HEK293 (cell line): ENCODE data around the gene HOXB1.

ENCODE experiments used
- CTCF ChIA-PET: fragments of 350-600 bp; formaldehyde crosslinking; extraction: SDS; loops from one replicate; lab custom pipeline; 2021; ENCODE audit warnings: antibody characterized with exemption; lab: Yijun Ruan, JAX
- POLR2A ChIA-PET: fragments of 300-600 bp; formaldehyde crosslinking; extraction: SDS; loops from one replicate; lab custom pipeline; 2020; ENCODE audit warnings: antibody characterized with exemption, inconsistent platforms; lab: Yijun Ruan, JAX
- H3K27ac ChIP-seq: fragments of 200-500 bp; sonication (Bioruptor generic); 2 replicates; pipeline ENCODE4 v1.5.1; 2014; ENCODE audit warnings: low read depth, low read length, control low read depth, inconsistent platforms; ENCODE audit errors: extremely low read depth
- H3K36me3 ChIP-seq, 2 experiments: fragments of 200-500 bp in 1 of 2; sonication (Bioruptor generic) in 1 of 2; 1 replicate in 1 of 2; 2 replicates in 1 of 2; pipeline ENCODE4 v1.5.1; 2014 to 2017; ENCODE audit warnings: inconsistent platforms in 2 of 2, low read length in 2 of 2; ENCODE audit not compliant: control insufficient read depth in 2 of 2, insufficient read depth in 1 of 2
- H3K4me1 ChIP-seq: fragments of 200-500 bp; sonication (Bioruptor generic); 2 replicates; pipeline ENCODE4 v1.5.1; 2014; ENCODE audit warnings: mild to moderate bottlenecking, low read length, inconsistent platforms; ENCODE audit not compliant: control insufficient read depth, insufficient read depth
- H3K4me3 ChIP-seq: 2 replicates; pipeline ENCODE4 v1.5.1; 2011; ENCODE audit warnings: low read depth, mild to moderate bottlenecking, control low read depth, low read length, moderate library complexity
- H3K9me3 ChIP-seq: fragments of 200-500 bp; sonication (Bioruptor generic); 2 replicates; pipeline ENCODE4 v1.5.1; 2014; ENCODE audit warnings: low read depth, low read length, inconsistent platforms; ENCODE audit not compliant: control insufficient read depth, insufficient read depth
- EGR2 ChIP-seq: fragments of 450-650 bp; formaldehyde crosslinking; IDR thresholded peaks from 2 replicates; pipeline ENCODE4 v1.5.1; 2016; ENCODE audit warnings: low read depth, missing biosample characterization, missing genetic modification characterization
- GLIS2 ChIP-seq: fragments of 450-650 bp; formaldehyde crosslinking; IDR thresholded peaks from 2 replicates; pipeline ENCODE4 v1.5.1; 2016; ENCODE audit warnings: missing biosample characterization, missing genetic modification characterization
- HOXC10 ChIP-seq: sonication (generic); formaldehyde crosslinking; IDR thresholded peaks from 2 replicates; pipeline ENCODE4 v1.8.1; 2023; ENCODE audit warnings: mild to moderate bottlenecking, missing genetic modification reagents
- IKZF3 ChIP-seq: fragments of 450-650 bp; IDR thresholded peaks from 2 replicates; pipeline ENCODE4 v1.5.0; 2018; ENCODE audit warnings: missing biosample characterization, mild to moderate bottlenecking, missing genetic modification characterization, moderate library complexity
- KLF7 ChIP-seq: fragments of 450-650 bp; formaldehyde crosslinking; IDR thresholded peaks from 2 replicates; pipeline ENCODE4 v1.5.1; 2016; ENCODE audit warnings: missing biosample characterization, missing genetic modification characterization, borderline replicate concordance
- MYNN ChIP-seq: fragments of 450-650 bp; formaldehyde crosslinking; IDR thresholded peaks from 2 replicates; pipeline ENCODE4 v1.5.1; 2016; ENCODE audit warnings: missing biosample characterization, missing genetic modification characterization, borderline replicate concordance
- SP2 ChIP-seq: fragments of 450-650 bp; formaldehyde crosslinking; IDR thresholded peaks from 2 replicates; pipeline ENCODE4 v1.5.1; 2016; ENCODE audit warnings: missing biosample characterization, missing genetic modification characterization
- WT1 ChIP-seq: fragments of 450-650 bp; formaldehyde crosslinking; IDR thresholded peaks from 2 replicates; pipeline ENCODE4 v1.5.1; 2016; ENCODE audit warnings: missing biosample characterization, missing genetic modification characterization
- ZBTB17 ChIP-seq: fragments of 450-650 bp; formaldehyde crosslinking; IDR thresholded peaks from 2 replicates; pipeline ENCODE4 v1.5.1; 2016; ENCODE audit warnings: missing biosample characterization, missing genetic modification characterization
- ZBTB48 ChIP-seq: fragments of 450-650 bp; formaldehyde crosslinking; IDR thresholded peaks from 2 replicates; pipeline ENCODE4 v1.5.1; 2016; ENCODE audit warnings: missing biosample characterization, missing genetic modification characterization
- ZBTB8A ChIP-seq: fragments of 450-650 bp; formaldehyde crosslinking; IDR thresholded peaks from 2 replicates; pipeline ENCODE4 v1.5.1; 2016; ENCODE audit warnings: missing biosample characterization, missing genetic modification characterization
- ZNF19 ChIP-seq: fragments of 450-650 bp; formaldehyde crosslinking; IDR thresholded peaks from 2 replicates; pipeline ENCODE4; 2016; ENCODE audit warnings: missing biosample characterization, missing genetic modification characterization, low read depth
- ZNF248 ChIP-seq: fragments of 450-650 bp; formaldehyde crosslinking; IDR thresholded peaks from 2 replicates; pipeline ENCODE4 v1.5.1; 2017; ENCODE audit warnings: missing biosample characterization, missing genetic modification characterization
- ZNF302 ChIP-seq: fragments of 450-650 bp; formaldehyde crosslinking; IDR thresholded peaks from 2 replicates; pipeline ENCODE4 v1.5.1; 2016; ENCODE audit warnings: missing biosample characterization, missing genetic modification characterization, low read depth
- ZNF404 ChIP-seq: fragments of 450-650 bp; formaldehyde crosslinking; IDR thresholded peaks from 2 replicates; pipeline ENCODE4 v1.5.1; 2017; ENCODE audit warnings: missing biosample characterization, missing genetic modification characterization
- ZNF423 ChIP-seq: fragments of 450-650 bp; formaldehyde crosslinking; IDR thresholded peaks from 2 replicates; pipeline ENCODE4 v1.5.1; 2016; ENCODE audit warnings: missing biosample characterization, missing genetic modification characterization
- ZNF48 ChIP-seq: fragments of 450-650 bp; formaldehyde crosslinking; IDR thresholded peaks from 2 replicates; pipeline ENCODE4 v1.5.1; 2016; ENCODE audit warnings: missing biosample characterization, missing genetic modification characterization
- ZNF529 ChIP-seq: fragments of 450-650 bp; formaldehyde crosslinking; IDR thresholded peaks from 2 replicates; pipeline ENCODE4 v1.5.1; 2017; ENCODE audit warnings: missing genetic modification characterization, missing biosample characterization; ENCODE audit not compliant: insufficient replicate concordance
- ZNF555 ChIP-seq: fragments of 450-650 bp; formaldehyde crosslinking; conservative IDR thresholded peaks from 2 replicates; pipeline ENCODE4 v1.5.1; 2017; ENCODE audit warnings: missing biosample characterization, mild to moderate bottlenecking, missing genetic modification characterization, inconsistent platforms
- ZNF558 ChIP-seq: fragments of 450-650 bp; formaldehyde crosslinking; IDR thresholded peaks from 2 replicates; pipeline ENCODE4 v1.5.1; 2016; ENCODE audit warnings: missing biosample characterization, missing genetic modification characterization
- ZNF600 ChIP-seq: fragments of 450-650 bp; formaldehyde crosslinking; IDR thresholded peaks from 2 replicates; pipeline ENCODE4 v1.5.1; 2016; ENCODE audit warnings: missing biosample characterization, missing genetic modification characterization
- ZNF610 ChIP-seq: fragments of 450-650 bp; formaldehyde crosslinking; IDR thresholded peaks from 2 replicates; pipeline ENCODE4 v1.5.1; 2016; ENCODE audit warnings: missing biosample characterization, missing genetic modification characterization, borderline replicate concordance
- ZNF626 ChIP-seq: fragments of 450-650 bp; sonication (Bioruptor Pico); formaldehyde crosslinking; IDR thresholded peaks from 2 replicates; pipeline ENCODE4 v1.5.1; 2018; ENCODE audit warnings: missing biosample characterization, missing genetic modification characterization, inconsistent platforms
- ZNF629 ChIP-seq: fragments of 450-650 bp; formaldehyde crosslinking; IDR thresholded peaks from 2 replicates; pipeline ENCODE4 v1.5.1; 2017; ENCODE audit warnings: missing biosample characterization, missing genetic modification characterization
- ZNF747 ChIP-seq: fragments of 450-650 bp; formaldehyde crosslinking; IDR thresholded peaks from 2 replicates; pipeline ENCODE4 v1.5.1; 2016; ENCODE audit warnings: missing biosample characterization, missing genetic modification characterization
- ZNF768 ChIP-seq: fragments of 450-650 bp; formaldehyde crosslinking; IDR thresholded peaks from 2 replicates; pipeline ENCODE4 v1.5.1; 2018; ENCODE audit warnings: missing biosample characterization, mild to moderate bottlenecking, missing genetic modification characterization
- ZNF777 ChIP-seq: fragments of 450-650 bp; formaldehyde crosslinking; IDR thresholded peaks from 2 replicates; pipeline ENCODE4 v1.5.1; 2017; ENCODE audit warnings: missing biosample characterization, missing genetic modification characterization, borderline replicate concordance
- TF ChIP-seq, protein P1 (sequence below): fragments of 450-650 bp; formaldehyde crosslinking; IDR thresholded peaks from 2 replicates; pipeline ENCODE4 v1.5.1; 2016; ENCODE audit warnings: missing biosample characterization, missing genetic modification characterization
- TF ChIP-seq, protein P2 (sequence below): sonication (generic); formaldehyde crosslinking; IDR thresholded peaks from 2 replicates; pipeline ENCODE4 v1.8.1; 2022; ENCODE audit warnings: mild to moderate bottlenecking, moderate library complexity, missing genetic modification reagents
- TF ChIP-seq, protein P3 (sequence below): fragments of 450-650 bp; formaldehyde crosslinking; IDR thresholded peaks from 2 replicates; pipeline ENCODE4 v1.5.1; 2016; ENCODE audit warnings: missing biosample characterization, missing genetic modification characterization

The HOXB1 gene

DNA sequence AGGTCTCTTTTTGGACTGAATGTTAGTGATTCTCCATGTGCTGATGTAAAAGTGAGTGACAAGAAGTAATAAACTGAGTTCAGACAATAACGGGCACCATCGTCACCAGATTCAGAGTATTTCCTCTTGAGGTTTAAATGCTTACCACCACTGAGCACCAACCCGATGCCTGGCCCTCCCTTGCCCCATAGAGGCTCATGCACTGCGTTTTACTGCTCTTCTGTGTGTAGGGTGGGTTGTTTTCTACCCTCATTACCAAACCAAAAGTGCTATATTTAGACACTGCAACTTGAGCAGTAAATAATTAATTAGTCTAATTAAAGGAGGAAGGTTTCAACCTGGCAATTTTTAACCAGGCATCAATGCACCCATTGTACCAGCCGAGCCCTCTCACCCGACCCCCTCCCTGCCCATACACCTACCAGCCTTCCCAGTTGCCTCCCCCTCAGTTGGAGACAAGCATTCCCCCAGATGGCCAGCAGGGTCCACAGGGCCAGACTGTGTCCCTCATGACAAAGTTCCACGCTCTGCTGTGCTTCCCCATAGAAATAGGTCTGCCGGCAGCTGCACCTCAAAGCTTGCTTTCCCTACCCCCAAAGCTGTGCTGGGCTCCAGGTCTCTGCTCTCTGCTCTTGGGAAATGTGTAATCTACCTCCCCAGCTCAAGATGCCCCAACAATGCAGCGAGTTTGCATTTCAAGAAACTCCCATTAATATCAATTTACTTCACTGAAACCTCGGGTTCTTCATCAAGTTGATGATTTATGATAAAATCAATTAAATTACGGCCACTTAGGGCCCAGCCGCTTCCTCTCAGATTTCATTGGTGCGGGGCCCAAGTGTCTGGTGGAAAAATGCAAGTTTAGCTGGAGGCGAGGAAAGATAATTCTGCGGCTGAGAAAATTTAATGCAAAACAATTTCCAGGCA, 31.3 kb upstream of the HOXB1 start (continued):
- 0 out of 2 replicates have a peak, but pooled peaks have one; percentile 47 for TF ChIP-seq ZNF558 (tag by site-specific recombination)

DNA sequence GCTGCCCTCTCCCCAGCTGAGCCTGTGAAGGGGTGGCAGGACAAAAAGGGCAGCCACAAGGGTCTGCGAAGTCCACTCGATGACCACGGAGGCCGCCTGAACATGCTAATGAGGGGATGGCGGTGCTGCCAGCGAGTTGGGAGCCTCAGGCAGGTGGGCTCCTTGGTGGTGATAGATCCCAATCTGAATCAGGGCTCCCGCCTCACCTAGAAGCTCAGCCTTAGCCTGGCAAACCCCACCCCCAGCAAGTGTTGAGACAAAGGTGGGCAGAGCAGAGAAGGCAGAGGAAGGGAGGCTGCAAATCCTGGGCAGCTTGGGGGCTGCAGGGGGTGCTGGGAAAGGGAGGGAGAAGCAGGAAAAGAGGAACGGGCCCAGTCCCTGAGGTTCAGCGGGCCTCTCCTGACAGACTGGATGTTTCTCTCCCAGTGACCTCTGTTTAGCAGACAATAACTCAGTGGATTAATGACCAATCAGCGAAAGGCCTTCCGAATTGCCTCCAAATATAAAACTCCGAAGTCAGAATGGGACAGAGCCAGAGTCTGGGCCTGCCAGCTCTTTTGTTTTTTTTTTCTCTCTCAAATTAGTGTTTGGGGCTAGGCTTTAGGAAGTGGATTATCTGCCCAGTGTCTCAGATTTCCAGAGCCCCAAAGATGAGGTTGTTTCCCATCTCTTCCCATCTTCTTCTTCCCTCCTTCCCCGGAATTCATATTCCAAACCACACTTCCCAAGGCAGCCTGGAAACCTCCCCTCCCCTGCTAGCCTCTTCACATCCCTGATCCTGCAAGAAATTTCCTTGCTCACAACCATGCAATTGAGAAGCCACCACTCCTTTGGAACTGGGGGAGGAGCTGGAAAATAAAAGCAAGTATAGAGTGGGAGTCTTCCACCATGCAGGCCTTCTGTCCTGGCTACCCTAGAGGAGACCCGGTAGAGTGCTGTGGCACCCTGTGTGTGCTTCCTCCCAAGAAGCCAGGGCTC, 29.3 kb upstream of the HOXB1 start:
- H3K4me3 ChIP-seq, result no peak overlapping the region
- CTCF ChIA-PET, result interaction anchor here (0.6 to 1.8 kb wide), 8 partner anchors 15 to 252 kb away, joined by 3 to 5 read pairs (median 3); no protein-coding TSS in a partner anchor
- peaks cover 13 to 47% of the 10 kb centered on the region in 2 experiments for H3K36me3 ChIP-seq
- peak overlapping the region; percentile 27; the same call in 1 of the 2 replicates for H3K27ac ChIP-seq
- POLR2A ChIA-PET, result interaction anchor here (0.6 to 1.0 kb wide), 3 partner anchors 14 to 23 kb away, joined by 3 to 4 read pairs (median 3); no protein-coding TSS in a partner anchor
- H3K9me3 ChIP-seq, result no peaks in the 10 kb centered on the region
- peaks cover 81% of the 10 kb centered on the region for H3K4me1 ChIP-seq
- TF ChIP-seq ZNF777 (tag by site-specific recombination) (no peak), ZNF48 (tag by site-specific recombination) (no peak), KLF7 (tag by site-specific recombination) (no peak), ZNF19 (tag by site-specific recombination) (no peak), ZNF248 (tag by site-specific recombination) (no peak), EGR2 (0 out of 2 replicates have a peak, but pooled peaks have one; percentile 9), IKZF3 (tag by site-specific recombination) (peak; percentile 89), ZNF404 (tag by site-specific recombination) (no peak), WT1 (tag by site-specific recombination) (no peak), ZNF302 (no peak), ZNF600 (tag by site-specific recombination) (peak; percentile 58), ZBTB17 (tag by site-specific recombination) (peak; percentile 39; the same call in 1 of the 2 replicates), ZNF529 (tag by site-specific recombination) (no peak), ZBTB48 (tag by site-specific recombination) (no peak), ZNF610 (tag by site-specific recombination) (no peak), HOXC10 (CRISPR knock-in tag) (no peak), SP2 (tag by site-specific recombination) (no peak), ZNF768 (tag by site-specific recombination) (no peak), ZNF629 (tag by site-specific recombination) (no peak), GLIS2 (peak; percentile 58), ZNF747 (no peak), ZNF423 (tag by site-specific recombination) (no peak), ZNF555 (tag by site-specific recombination) (no peak), ZBTB8A (tag by site-specific recombination) (no peak; the same call in 1 of the 2 replicates), MYNN (tag by site-specific recombination) (no peak), ZNF626 (tag by site-specific recombination) (no peak), ZNF558 (tag by site-specific recombination) (no peak)
- TF ChIP-seq, protein P1, sequence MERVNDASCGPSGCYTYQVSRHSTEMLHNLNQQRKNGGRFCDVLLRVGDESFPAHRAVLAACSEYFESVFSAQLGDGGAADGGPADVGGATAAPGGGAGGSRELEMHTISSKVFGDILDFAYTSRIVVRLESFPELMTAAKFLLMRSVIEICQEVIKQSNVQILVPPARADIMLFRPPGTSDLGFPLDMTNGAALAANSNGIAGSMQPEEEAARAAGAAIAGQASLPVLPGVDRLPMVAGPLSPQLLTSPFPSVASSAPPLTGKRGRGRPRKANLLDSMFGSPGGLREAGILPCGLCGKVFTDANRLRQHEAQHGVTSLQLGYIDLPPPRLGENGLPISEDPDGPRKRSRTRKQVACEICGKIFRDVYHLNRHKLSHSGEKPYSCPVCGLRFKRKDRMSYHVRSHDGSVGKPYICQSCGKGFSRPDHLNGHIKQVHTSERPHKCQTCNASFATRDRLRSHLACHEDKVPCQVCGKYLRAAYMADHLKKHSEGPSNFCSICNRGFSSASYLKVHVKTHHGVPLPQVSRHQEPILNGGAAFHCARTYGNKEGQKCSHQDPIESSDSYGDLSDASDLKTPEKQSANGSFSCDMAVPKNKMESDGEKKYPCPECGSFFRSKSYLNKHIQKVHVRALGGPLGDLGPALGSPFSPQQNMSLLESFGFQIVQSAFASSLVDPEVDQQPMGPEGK (tag by site-specific recombination), result 0 out of 2 replicates have a peak, but pooled peaks have one; percentile 10
- TF ChIP-seq, protein P2, sequence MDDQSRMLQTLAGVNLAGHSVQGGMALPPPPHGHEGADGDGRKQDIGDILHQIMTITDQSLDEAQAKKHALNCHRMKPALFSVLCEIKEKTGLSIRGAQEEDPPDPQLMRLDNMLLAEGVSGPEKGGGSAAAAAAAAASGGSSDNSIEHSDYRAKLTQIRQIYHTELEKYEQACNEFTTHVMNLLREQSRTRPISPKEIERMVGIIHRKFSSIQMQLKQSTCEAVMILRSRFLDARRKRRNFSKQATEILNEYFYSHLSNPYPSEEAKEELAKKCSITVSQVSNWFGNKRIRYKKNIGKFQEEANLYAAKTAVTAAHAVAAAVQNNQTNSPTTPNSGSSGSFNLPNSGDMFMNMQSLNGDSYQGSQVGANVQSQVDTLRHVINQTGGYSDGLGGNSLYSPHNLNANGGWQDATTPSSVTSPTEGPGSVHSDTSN (CRISPR knock-in tag), result no peak
- TF ChIP-seq, protein P3, sequence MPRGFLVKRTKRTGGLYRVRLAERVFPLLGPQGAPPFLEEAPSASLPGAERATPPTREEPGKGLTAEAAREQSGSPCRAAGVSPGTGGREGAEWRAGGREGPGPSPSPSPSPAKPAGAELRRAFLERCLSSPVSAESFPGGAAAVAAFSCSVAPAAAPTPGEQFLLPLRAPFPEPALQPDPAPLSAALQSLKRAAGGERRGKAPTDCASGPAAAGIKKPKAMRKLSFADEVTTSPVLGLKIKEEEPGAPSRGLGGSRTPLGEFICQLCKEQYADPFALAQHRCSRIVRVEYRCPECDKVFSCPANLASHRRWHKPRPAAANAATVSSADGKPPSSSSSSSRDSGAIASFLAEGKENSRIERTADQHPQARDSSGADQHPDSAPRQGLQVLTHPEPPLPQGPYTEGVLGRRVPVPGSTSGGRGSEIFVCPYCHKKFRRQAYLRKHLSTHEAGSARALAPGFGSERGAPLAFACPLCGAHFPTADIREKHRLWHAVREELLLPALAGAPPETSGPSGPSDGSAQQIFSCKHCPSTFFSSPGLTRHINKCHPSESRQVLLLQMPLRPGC, result no peak
